ENCODE data around the gene CACNA1B. TPM values are rescaled to one million over a fixed set of nuclear protein-coding genes. Genes with fewer than 3 reads are reported as not detected.
"Not testable (repeated sequence)": the region's sequence is repeated elsewhere in the genome, so short reads cannot be mapped to it uniquely, and the experiment has no call there.

CACNA1B gene
- total and polyA plus RNA-seq, 8 donors = 0.15 to 0.34 (median 0.29) TPM; not detected in 1

GRCh38 chr9:138082918-138083636 is 205.5 kb downstream of the CACNA1B start:
- peaks cover 0 to 24% of the 10 kb centered on the region in 2 donors for H3K27me3 ChIP-seq
- H3K27ac ChIP-seq = no peak overlapping the region
- H3K36me3 ChIP-seq = no peaks in the 10 kb centered on the region
- intact Hi-C loops (cut with DNase I) = no loop called here
- peaks cover 0 to 26% of the 10 kb centered on the region in 2 donors for H3K9me3 ChIP-seq
- no peak for TF ChIP-seq CTCF (IDR thresholded peaks at IDR 0.05)
- H3K4me3 ChIP-seq = no peak overlapping the region
- DNase-seq = peak in 1 of 4 donors; percentile 37
- no peaks in the 10 kb centered on the region for H3K4me1 ChIP-seq
- ATAC-seq = no peak

- H3K27ac ChIP-seq = no peak overlapping the region
- TF ChIP-seq CTCF (IDR thresholded peaks at IDR 0.05) = no peak
- H3K9me3 ChIP-seq = peaks cover 0 to 26% of the 10 kb centered on the region in 2 donors
- ATAC-seq = no peak
- H3K36me3 ChIP-seq = no peaks in the 10 kb centered on the region
- H3K4me1 ChIP-seq = no peaks in the 10 kb centered on the region
- no peak for DNase-seq
- H3K27me3 ChIP-seq = peaks cover 0 to 18% of the 10 kb centered on the region in 2 donors
- H3K4me3 ChIP-seq = no peak overlapping the region
- intact Hi-C loops (cut with DNase I) = no loop called here
These were observed 206.3 kb downstream of the CACNA1B start for GRCh38 chr9:138083873-138084272.

GRCh38 chr9:138085568-138085967 is 208.0 kb downstream of the CACNA1B start:
- Histone ChIP-seq H3K27me3 (peaks cover 0 to 12% of the 10 kb centered on the region in 2 donors), H3K4me1 (no peaks in the 10 kb centered on the region), H3K9me3 (peaks cover 0 to 26% of the 10 kb centered on the region in 2 donors), H3K36me3 (no peaks in the 10 kb centered on the region), H3K4me3 (no peak overlapping the region), H3K27ac (no peak overlapping the region)
- intact Hi-C loops (cut with DNase I) = no loop called here
- DNase-seq (no peak), ATAC-seq (no peak)
- TF ChIP-seq CTCF (IDR thresholded peaks at IDR 0.05) = no peak

- H3K4me3 ChIP-seq; H3K27ac ChIP-seq; intact Hi-C loops (cut with DNase I); ATAC-seq; H3K4me1 ChIP-seq; H3K36me3 ChIP-seq; H3K27me3 ChIP-seq; DNase-seq; H3K9me3 ChIP-seq: not testable (repeated sequence)
These were observed 214.5 kb downstream of the CACNA1B start for GRCh38 chr9:138092057-138092456.

GRCh38 chr9:138094028-138094427 is 216.4 kb downstream of the CACNA1B start:
- Histone ChIP-seq H3K4me1 (no peaks in the 10 kb centered on the region), H3K27ac (no peak overlapping the region), H3K36me3 (no peaks in the 10 kb centered on the region), H3K27me3 (no peaks in the 10 kb centered on the region), H3K9me3 (no peaks in the 10 kb centered on the region), H3K4me3 (no peak overlapping the region)
- DNase-seq (no peak), ATAC-seq (no peak)
- TF ChIP-seq CTCF (IDR thresholded peaks at IDR 0.05) = no peak
- intact Hi-C loops (cut with DNase I) = no loop called here

All from left lung (tissue), 10 donors.